ENCODE data around the gene SPEF1.

Gene SPEF1

GRCh38 chr20:3760655-3761348 is 20.4 kb downstream of the SPEF1 start:
- no peak overlapping the region for H3K27ac ChIP-seq
- TF ChIP-seq CTCF (conservative IDR thresholded peaks at IDR 0.05) (no peak), ZFX (IDR thresholded peaks at IDR 0.05) (no peak)

GRCh38 chr20:3759884-3760283 is 21.4 kb downstream of the SPEF1 start:
- TF ChIP-seq CTCF (conservative IDR thresholded peaks at IDR 0.05) (no peak), ZFX (IDR thresholded peaks at IDR 0.05) (no peak)

GRCh38 chr20:3759316-3759823 is 21.9 kb downstream of the SPEF1 start:
- TF ChIP-seq ZFX (IDR thresholded peaks at IDR 0.05) (no peak), CTCF (conservative IDR thresholded peaks at IDR 0.05) (no peak)

More at GRCh38 chr20:3759884-3760283, 21.4 kb downstream of the SPEF1 start:
- H3K27ac ChIP-seq = no peak overlapping the region

GRCh38 chr20:3758566-3758965 is 22.7 kb downstream of the SPEF1 start:
- no peak overlapping the region for H3K27ac ChIP-seq
- TF ChIP-seq CTCF (conservative IDR thresholded peaks at IDR 0.05) (no peak), ZFX (IDR thresholded peaks at IDR 0.05) (no peak)

More at GRCh38 chr20:3759316-3759823, 21.9 kb downstream of the SPEF1 start:
- no peak overlapping the region for H3K27ac ChIP-seq

GRCh38 chr20:3757268-3757667 is 24.0 kb downstream of the SPEF1 start:
- TF ChIP-seq ZFX (IDR thresholded peaks at IDR 0.05) (no peak), CTCF (conservative IDR thresholded peaks at IDR 0.05) (no peak)
- no peak overlapping the region for H3K27ac ChIP-seq

GRCh38 chr20:3755814-3756480 is 25.3 kb downstream of the SPEF1 start:
- no peak overlapping the region for H3K27ac ChIP-seq
- TF ChIP-seq CTCF (conservative IDR thresholded peaks at IDR 0.05) (no peak), ZFX (IDR thresholded peaks at IDR 0.05) (no peak)

GRCh38 chr20:3755269-3755668 is 26.0 kb downstream of the SPEF1 start:
- no peak for TF ChIP-seq ZFX (IDR thresholded peaks at IDR 0.05)
- no peak for TF ChIP-seq CTCF (conservative IDR thresholded peaks at IDR 0.05)
- H3K27ac ChIP-seq = no peak overlapping the region
